Mesendoderm (in vitro differentiated cells): ENCODE data around the gene RALGAPB. TPM values are rescaled to one million over a fixed set of nuclear protein-coding genes. Genes with fewer than 3 reads are reported as not detected.

Experiments used
- small RNA-seq: library from polyadenylated mRNA; stranded (forward); fragments of <200 nt; extraction: miRNeasy Mini kit (QIAGEN cat#:217004); gene quantifications from one replicate; pipeline ENCODE3, GENCODE V24; 2013; ENCODE audit not compliant: insufficient read depth

The RALGAPB gene

Small RNAs within 50 kb of the gene (small RNA-seq; reads per million reads assigned to genes)
- gene MIR548O2 (not detected), gene RF00056 (not detected), gene SNORA60 (2.3 reads per million, percentile 28 among the genes with 10 or more reads in this experiment), gene SNORA71A (15.2 reads per million, percentile 90 among the genes with 10 or more reads in this experiment), gene SNORA71B (26.3 reads per million, percentile 92 among the genes with 10 or more reads in this experiment), gene SNORA71C (0.72 reads per million), gene SNORA71D (62.9 reads per million, percentile 95 among the genes with 10 or more reads in this experiment), gene SNORA71E (not detected)
